Tibial nerve (tissue), 3 donors: ENCODE results near the gene RPS6KA6.

Experiments used
- POLR2A ChIP-seq, 2 donors: fragments of 450-650 bp; IDR thresholded peaks; one replicate each; pipeline ENCODE4 v1.6.1; 2017; ENCODE audit warnings: antibody characterized with exemption in 2 of 2, mild to moderate bottlenecking in 2 of 2, moderate library complexity in 2 of 2
- TF ChIP-seq, protein P1 (sequence below), 5 experiments: fragments of 200-600 bp in 3 of 5; fragments of 450-650 bp in 2 of 5; sonication (generic) in 3 of 5; IDR thresholded peaks; one replicate each; pipeline ENCODE4 v1.5.1; 2016 to 2019; ENCODE audit warnings: antibody characterized with exemption in 5 of 5, mild to moderate bottlenecking in 3 of 5, moderate library complexity in 2 of 5

GRCh38 chrX:84153538-84153937 lies 34.5 kb downstream of the RPS6KA6 start:
- TF ChIP-seq, protein P1, sequence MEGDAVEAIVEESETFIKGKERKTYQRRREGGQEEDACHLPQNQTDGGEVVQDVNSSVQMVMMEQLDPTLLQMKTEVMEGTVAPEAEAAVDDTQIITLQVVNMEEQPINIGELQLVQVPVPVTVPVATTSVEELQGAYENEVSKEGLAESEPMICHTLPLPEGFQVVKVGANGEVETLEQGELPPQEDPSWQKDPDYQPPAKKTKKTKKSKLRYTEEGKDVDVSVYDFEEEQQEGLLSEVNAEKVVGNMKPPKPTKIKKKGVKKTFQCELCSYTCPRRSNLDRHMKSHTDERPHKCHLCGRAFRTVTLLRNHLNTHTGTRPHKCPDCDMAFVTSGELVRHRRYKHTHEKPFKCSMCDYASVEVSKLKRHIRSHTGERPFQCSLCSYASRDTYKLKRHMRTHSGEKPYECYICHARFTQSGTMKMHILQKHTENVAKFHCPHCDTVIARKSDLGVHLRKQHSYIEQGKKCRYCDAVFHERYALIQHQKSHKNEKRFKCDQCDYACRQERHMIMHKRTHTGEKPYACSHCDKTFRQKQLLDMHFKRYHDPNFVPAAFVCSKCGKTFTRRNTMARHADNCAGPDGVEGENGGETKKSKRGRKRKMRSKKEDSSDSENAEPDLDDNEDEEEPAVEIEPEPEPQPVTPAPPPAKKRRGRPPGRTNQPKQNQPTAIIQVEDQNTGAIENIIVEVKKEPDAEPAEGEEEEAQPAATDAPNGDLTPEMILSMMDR (IDR thresholded peaks at IDR 0.05): no peak
- TF ChIP-seq POLR2A (IDR thresholded peaks at IDR 0.05): no peak
